Upper lobe of left lung (tissue), 6 donors: ENCODE results near the gene MX2. TPM values are rescaled to one million over a fixed set of nuclear protein-coding genes. Genes with fewer than 3 reads are reported as not detected.

Experiments
- ATAC-seq, 2 donors: fragments of 200-7000 bp; cut with Tn5 transposase; one replicate each; pipeline ENCODE4 v1.9.1; 2022; ENCODE audit warnings: mild to moderate bottlenecking in 2 of 2, moderate library complexity in 2 of 2; ENCODE audit not compliant: low FRiP score in 2 of 2
- DNase-seq, 2 donors: peaks; one replicate each; pipeline ENCODE4 v3.0.0-alpha.2; 2019 to 2020
- H3K27ac ChIP-seq, 4 donors: fragments of 200-600 bp; sonication (generic); one replicate each; pipeline ENCODE4 v1.5.1; 2016 to 2019
- H3K27me3 ChIP-seq, 4 donors: fragments of 200-600 bp; sonication (generic); one replicate each; pipeline ENCODE4 v1.5.1; 2017 to 2019
- H3K36me3 ChIP-seq, 4 donors: fragments of 200-600 bp; sonication (generic); one replicate each; pipeline ENCODE4 v1.5.1; 2016 to 2019
- H3K4me1 ChIP-seq, 4 donors: fragments of 200-600 bp; sonication (generic); one replicate each; pipeline ENCODE4 v1.5.1; 2018 to 2019
- H3K4me3 ChIP-seq, 4 donors: fragments of 200-600 bp; sonication (generic); one replicate each; pipeline ENCODE4 v1.5.1; 2017 to 2019; ENCODE audit warnings: mild to moderate bottlenecking in 2 of 4, moderate library complexity in 1 of 4
- H3K9me3 ChIP-seq, 4 donors: fragments of 200-600 bp; sonication (generic); one replicate each; pipeline ENCODE4 v1.5.1; 2018 to 2019
- EP300 ChIP-seq, 4 donors: sonication (generic); formaldehyde crosslinking; IDR thresholded peaks; one replicate each; pipeline ENCODE4 v1.5.1; 2017; ENCODE audit warnings: antibody characterized with exemption in 4 of 4, control low read depth in 2 of 4
- POLR2A ChIP-seq, 4 donors: fragments of 450-650 bp; IDR thresholded peaks; one replicate each; pipeline ENCODE4 v1.5.1; 2016 to 2017; ENCODE audit warnings: antibody characterized with exemption in 4 of 4, mild to moderate bottlenecking in 2 of 4
- POLR2AphosphoS5 ChIP-seq, 2 donors: sonication (generic); formaldehyde crosslinking; IDR thresholded peaks; one replicate each; pipeline ENCODE4 v1.5.1; 2017; ENCODE audit warnings: antibody characterized with exemption in 2 of 2
- WGBS, 2 donors: methylation state at CpG; one replicate each; pipeline ENCODE4 v1.1.5; 2017 to 2018; 5-methylcytosine and 5-hydroxymethylcytosine counted together
- total RNA-seq, 6 donors: library from RNA; depleted of rRNA in 4 of 6; stranded (reverse); fragments of >200 nt in 4 of 6; gene quantifications; one replicate each; pipeline versions ENCODE4 v1.1.0 to v1.2.1, GENCODE V29; 2016 to 2021
- TF ChIP-seq, protein P1 (sequence below), 6 experiments: fragments of 450-650 bp in 4 of 6; fragments of 200-600 bp in 2 of 6; sonication (generic) in 2 of 6; IDR thresholded peaks; one replicate each; pipeline ENCODE4 v1.5.1; 2016 to 2019; ENCODE audit warnings: antibody characterized with exemption in 6 of 6
- donor health status: DM: no; HTN: no; CAD: no; lungs with moderate emphysema.
- donor health status: DM: no; HTN: yes; CAD: no; lungs with severe emphysema.

Gene MX2
- total RNA-seq, 6 donors from 2014 or later: 5.8 to 37.2 (median 25.8) TPM

GRCh38 chr21:41364308-41364707, 2.5 kb downstream of the MX2 start:
- Histone ChIP-seq H3K4me1 (peaks cover 15 to 35% (median 31%) of the 10 kb centered on the region in 4 donors), H3K27me3 (no peaks in the 10 kb centered on the region), H3K36me3 (no peaks in the 10 kb centered on the region), H3K4me3 (no peak overlapping the region), H3K27ac (no peak overlapping the region), H3K9me3 (no peaks in the 10 kb centered on the region)
- DNase-seq (peak in 1 of 2 donors; percentile 52), ATAC-seq (no peak)
- TF ChIP-seq, protein P1, sequence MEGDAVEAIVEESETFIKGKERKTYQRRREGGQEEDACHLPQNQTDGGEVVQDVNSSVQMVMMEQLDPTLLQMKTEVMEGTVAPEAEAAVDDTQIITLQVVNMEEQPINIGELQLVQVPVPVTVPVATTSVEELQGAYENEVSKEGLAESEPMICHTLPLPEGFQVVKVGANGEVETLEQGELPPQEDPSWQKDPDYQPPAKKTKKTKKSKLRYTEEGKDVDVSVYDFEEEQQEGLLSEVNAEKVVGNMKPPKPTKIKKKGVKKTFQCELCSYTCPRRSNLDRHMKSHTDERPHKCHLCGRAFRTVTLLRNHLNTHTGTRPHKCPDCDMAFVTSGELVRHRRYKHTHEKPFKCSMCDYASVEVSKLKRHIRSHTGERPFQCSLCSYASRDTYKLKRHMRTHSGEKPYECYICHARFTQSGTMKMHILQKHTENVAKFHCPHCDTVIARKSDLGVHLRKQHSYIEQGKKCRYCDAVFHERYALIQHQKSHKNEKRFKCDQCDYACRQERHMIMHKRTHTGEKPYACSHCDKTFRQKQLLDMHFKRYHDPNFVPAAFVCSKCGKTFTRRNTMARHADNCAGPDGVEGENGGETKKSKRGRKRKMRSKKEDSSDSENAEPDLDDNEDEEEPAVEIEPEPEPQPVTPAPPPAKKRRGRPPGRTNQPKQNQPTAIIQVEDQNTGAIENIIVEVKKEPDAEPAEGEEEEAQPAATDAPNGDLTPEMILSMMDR (IDR thresholded peaks at IDR 0.05): no peak
- no peak for TF ChIP-seq POLR2A (IDR thresholded peaks at IDR 0.05)
- 90 to 91% methylated on average over 6 of the region's 6 CpGs for WGBS, 2 donors

DNA sequence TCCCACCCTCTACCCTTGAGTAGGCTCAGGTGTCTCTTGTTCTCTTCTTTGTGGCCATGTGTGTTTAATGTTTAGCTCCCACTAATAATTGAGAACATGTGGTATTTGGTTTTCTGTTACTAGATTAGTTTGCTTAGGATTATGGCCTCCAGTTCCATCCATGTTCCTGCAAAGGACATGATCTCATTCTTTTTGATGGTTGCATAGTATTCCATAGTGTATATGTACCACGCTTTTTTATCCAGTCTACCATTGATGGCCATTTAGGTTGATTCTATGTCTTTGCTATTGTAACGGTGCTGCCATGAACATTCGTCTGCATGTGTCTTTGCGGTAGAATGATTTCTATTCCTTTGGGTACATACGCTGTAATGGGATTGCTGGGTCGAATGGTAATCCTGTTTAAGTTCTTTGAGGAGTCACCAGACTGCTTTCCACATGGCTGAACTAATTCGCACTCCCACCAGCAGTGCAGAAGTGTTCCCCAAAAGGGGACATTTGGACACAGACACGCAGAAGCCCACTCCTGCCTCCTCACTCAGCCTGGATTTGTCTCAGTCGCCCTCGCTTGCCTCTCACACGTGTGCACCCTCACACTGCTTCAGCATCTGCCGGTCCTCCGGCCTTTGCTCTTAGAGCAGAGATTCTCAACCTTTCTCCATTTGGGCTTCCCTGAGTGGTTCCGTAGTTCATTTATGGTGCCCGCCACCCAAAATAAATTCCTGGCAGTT, 3.7 kb downstream of the MX2 start:
- 97 to 99% methylated on average over 15 of the region's 15 CpGs for WGBS, 2 donors
- Histone ChIP-seq H3K9me3 (no peaks in the 10 kb centered on the region), H3K36me3 (no peaks in the 10 kb centered on the region), H3K4me3 (no peak overlapping the region), H3K27me3 (no peaks in the 10 kb centered on the region), H3K27ac (peak overlapping the region in 2 of 4 donors; percentile 63 to 70), H3K4me1 (peaks cover 16 to 43% (median 30%) of the 10 kb centered on the region in 4 donors)
- DNase-seq (no peak), ATAC-seq (no peak)
- TF ChIP-seq, protein P1 (IDR thresholded peaks at IDR 0.05): no peak
- TF ChIP-seq EP300 (IDR thresholded peaks at IDR 0.05) (no peak), POLR2A (IDR thresholded peaks at IDR 0.05) (no peak), POLR2AphosphoS5 (IDR thresholded peaks at IDR 0.05) (no peak)

GRCh38 chr21:41366522-41367151, 4.8 kb downstream of the MX2 start:
- H3K27ac ChIP-seq: peak overlapping the region; percentile 27 to 70 (median 54)
- ATAC-seq: peak; percentile 44 to 60

DNA sequence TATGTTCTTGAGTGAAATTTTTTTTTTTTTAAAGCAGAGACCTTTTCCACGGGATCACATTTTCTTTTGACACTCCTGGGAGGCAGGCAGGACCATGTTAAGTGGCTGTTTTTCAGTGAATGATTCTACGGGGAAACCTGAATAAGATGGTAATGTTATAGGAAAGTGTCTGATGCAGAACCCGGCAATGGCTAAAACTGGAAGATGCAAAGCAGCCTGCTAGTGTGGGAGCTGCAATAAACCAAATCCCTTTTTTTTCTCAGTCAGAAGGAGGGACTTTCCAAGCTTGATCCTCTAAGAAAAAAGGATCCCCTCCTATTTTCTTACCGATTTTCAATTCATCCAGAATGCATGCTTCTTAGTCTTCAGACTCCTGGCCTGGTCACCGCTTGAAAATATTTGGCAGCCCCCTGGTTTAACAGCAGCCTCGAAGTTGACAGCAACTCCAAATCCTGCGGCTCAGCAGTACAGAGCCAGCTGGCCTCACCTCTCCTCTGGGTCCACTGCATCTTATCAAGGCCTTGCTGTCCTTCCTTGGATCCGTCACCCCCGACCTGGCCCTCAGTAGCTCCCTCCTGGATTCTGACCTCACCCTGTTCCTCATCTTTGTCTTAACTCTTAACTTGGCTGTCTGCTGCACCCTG, 5.6 kb downstream of the MX2 start:
- no peaks in the 10 kb centered on the region for H3K9me3 ChIP-seq
- H3K36me3 ChIP-seq: no peaks in the 10 kb centered on the region
- no peaks in the 10 kb centered on the region for H3K27me3 ChIP-seq
- H3K4me3 ChIP-seq: no peak overlapping the region
- ATAC-seq: no peak
- H3K4me1 ChIP-seq: peaks cover 4 to 38% (median 18%) of the 10 kb centered on the region in 4 donors
- DNase-seq: peak in 1 of 2 donors; percentile 16
- 83 to 85% methylated on average over 9 of the region's 9 CpGs for WGBS, 2 donors
- H3K27ac ChIP-seq: peak overlapping the region in 3 of 4 donors; percentile 34 to 70 (median 46)
- TF ChIP-seq POLR2A (IDR thresholded peaks at IDR 0.05) (no peak), POLR2AphosphoS5 (IDR thresholded peaks at IDR 0.05) (no peak), EP300 (IDR thresholded peaks at IDR 0.05) (no peak)
- TF ChIP-seq, protein P1 (IDR thresholded peaks at IDR 0.05): no peak

More at GRCh38 chr21:41366522-41367151, 4.8 kb downstream of the MX2 start:
- Histone ChIP-seq H3K4me3 (no peak overlapping the region), H3K4me1 (peaks cover 9 to 38% (median 23%) of the 10 kb centered on the region in 4 donors), H3K27me3 (no peaks in the 10 kb centered on the region), H3K36me3 (no peaks in the 10 kb centered on the region), H3K9me3 (no peaks in the 10 kb centered on the region)
- peak in 1 of 2 donors; percentile 85 for DNase-seq
- WGBS, 2 donors: 73 to 81% methylated on average over 12 of the region's 12 CpGs
- no peak for TF ChIP-seq POLR2A (IDR thresholded peaks at IDR 0.05)
- peak; percentile 42 to 65 for TF ChIP-seq POLR2AphosphoS5 (IDR thresholded peaks at IDR 0.05)
